Measurements from ENCODE around the gene PARP3.
"Not testable (repeated sequence)": the region's sequence is repeated elsewhere in the genome, so short reads cannot be mapped to it uniquely, and the experiment has no call there.

The PARP3 gene

GRCh38 chr3:51941798-51942602 lies at the start of gene PARP3, which contains the start of gene RRP9:
PARP3 (plus strand) TSS chr3:51942363; CDS start chr3:51943356, 993 bp downstream.
RRP9 (minus strand) TSS chr3:51941904; CDS start chr3:51941867, 37 bp downstream.
- DNase-seq (ENCODE audit: low read depth in 2 of 2), result peak; percentile 99 to 100

GRCh38 chr3:51894391-51894790 lies 47.8 kb upstream of the PARP3 start:
- no peak for DNase-seq (ENCODE audit: low read depth in 2 of 2)

GRCh38 chr3:51894939-51895338 lies 47.2 kb upstream of the PARP3 start:
- DNase-seq (ENCODE audit: low read depth in 2 of 2), result no peak

- no peak for DNase-seq (ENCODE audit: low read depth in 2 of 2)
Observed at GRCh38 chr3:51896607-51897305, 45.4 kb upstream of the PARP3 start.

GRCh38 chr3:51897391-51897790 lies 44.8 kb upstream of the PARP3 start:
- no peak for DNase-seq (ENCODE audit: low read depth in 2 of 2)

- not testable (repeated sequence) for DNase-seq (ENCODE audit: low read depth in 2 of 2)
Observed at GRCh38 chr3:51900043-51900442, 42.1 kb upstream of the PARP3 start.

GRCh38 chr3:51902361-51902760 lies 39.8 kb upstream of the PARP3 start:
- DNase-seq (ENCODE audit: low read depth in 2 of 2), result peak; percentile 1 to 7

- no peak for DNase-seq (ENCODE audit: low read depth in 2 of 2)
Observed at GRCh38 chr3:51904034-51904823, 37.9 kb upstream of the PARP3 start.

- no peak for DNase-seq (ENCODE audit: low read depth in 2 of 2)
Observed at GRCh38 chr3:51908026-51908425, 34.1 kb upstream of the PARP3 start.

GRCh38 chr3:51916418-51916817 lies 25.7 kb upstream of the PARP3 start:
- no peak for DNase-seq (ENCODE audit: low read depth in 2 of 2)

- no peak for DNase-seq (ENCODE audit: low read depth in 2 of 2)
Observed at GRCh38 chr3:51921081-51921578, 21.0 kb upstream of the PARP3 start.

- DNase-seq (ENCODE audit: low read depth in 2 of 2), result no peak
Observed at GRCh38 chr3:51927061-51927977, 14.8 kb upstream of the PARP3 start.

DNA sequence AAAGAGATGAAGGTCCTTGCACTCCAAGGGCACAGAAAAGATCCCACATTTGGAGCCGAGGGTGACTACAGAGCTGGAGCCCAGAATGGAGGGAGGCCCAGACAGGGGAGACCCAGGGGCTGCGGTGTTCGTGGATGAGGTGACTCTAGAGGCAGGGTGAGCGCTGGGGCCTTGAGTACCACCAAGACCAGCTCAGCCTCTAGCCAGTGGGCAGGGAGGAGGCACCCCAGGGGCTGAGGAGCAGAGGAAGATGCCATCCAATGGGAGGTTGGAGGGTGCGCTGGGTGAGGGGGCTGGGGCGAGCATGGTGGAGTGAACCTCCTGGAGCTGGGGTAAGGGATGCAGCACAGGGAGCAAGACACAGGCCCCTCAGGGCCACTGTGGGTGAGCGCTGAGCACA lies 13.7 kb upstream of the PARP3 start:
- DNase-seq (ENCODE audit: low read depth in 2 of 2), result no peak

DNA sequence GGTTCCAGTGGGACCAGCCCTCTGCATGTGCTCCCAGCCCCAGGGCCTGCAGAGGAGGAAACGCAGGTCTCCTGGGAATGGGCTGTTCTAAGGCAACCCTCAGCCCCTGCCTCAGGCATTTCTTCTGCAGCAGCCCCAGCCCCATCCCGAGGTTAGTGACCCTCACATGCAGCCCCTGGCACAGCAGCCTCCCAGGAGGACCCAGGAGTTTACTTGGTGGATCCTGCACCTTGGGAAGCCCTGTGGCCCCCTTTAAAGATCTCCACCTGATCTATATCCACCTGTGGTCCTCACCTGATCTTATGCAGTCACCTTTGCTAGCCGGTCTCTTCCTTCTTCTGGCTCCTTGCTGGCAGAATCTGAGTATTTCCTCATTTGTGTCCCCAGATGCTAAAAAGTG lies 13.2 kb upstream of the PARP3 start:
- not testable (repeated sequence) for DNase-seq (ENCODE audit: low read depth in 2 of 2)

DNA sequence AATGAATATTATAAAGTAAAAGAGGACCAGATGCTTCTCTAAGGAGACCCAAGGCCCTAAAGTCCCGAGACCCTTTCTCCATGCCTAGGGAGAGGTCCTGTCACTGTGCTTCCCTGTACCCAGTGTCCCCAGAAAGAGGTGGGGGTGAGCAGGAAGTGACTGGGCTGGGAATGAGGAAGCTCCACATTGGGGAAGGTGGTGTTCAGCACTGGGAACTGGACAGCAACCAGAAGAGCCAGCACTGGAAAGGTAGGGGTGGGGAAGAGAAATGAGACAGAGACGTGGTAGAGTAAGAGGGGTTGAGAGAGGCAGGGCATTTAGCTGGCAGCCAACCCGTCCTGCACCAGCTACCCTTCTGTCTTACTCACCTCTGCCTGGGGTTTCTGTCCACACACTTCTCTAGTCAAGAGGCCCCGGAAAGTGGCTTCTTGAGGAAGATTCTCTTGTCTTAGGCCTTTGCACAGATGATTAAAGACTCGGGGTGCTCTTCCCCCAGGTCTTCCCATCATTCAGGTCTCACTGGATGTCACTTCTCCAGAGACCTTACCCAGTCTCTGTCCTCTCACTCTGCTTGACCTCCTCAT lies 12.7 kb upstream of the PARP3 start:
- no peak for DNase-seq (ENCODE audit: low read depth in 2 of 2)

DNA sequence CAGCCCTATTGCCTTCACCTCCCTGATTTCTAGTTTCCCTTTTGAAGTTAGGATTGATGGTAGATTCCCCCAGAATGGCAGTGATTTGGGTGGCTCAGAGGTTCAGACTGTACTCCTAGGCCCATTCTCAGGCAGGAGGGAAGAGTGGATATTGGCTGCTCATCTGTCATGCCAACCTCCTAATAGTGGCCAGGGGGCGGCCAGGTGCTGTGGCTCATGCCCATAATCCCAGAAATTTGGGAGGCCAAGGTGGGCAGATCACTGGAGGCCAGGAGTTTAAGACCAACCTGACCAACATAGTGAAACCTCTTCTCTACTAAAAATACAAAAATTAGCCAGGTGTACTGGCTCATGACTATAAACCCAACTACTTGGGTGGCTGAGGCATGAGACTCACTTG lies 11.7 kb upstream of the PARP3 start:
- no peak for DNase-seq (ENCODE audit: low read depth in 2 of 2)

DNA sequence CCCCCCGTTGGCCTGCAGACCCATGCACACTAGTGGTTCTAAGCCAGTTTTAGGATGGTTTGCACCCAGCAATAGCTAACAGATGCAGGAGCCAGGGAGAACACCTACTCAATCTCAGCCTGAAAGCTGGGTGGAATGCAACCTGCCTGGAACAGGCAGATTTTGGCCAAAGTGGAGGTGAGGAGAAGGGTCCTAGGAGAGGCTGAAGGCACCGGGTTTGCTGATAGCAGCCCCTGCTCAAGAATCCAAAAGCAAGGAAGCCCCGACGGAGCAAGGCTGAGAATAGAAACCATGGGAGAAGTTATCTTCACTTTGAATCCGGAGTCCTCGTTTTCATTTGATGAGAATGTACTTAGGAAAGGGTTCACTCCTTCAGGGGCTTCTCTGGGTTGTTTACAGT lies 10.4 kb upstream of the PARP3 start:
- no peak for DNase-seq (ENCODE audit: low read depth in 2 of 2)

DNA sequence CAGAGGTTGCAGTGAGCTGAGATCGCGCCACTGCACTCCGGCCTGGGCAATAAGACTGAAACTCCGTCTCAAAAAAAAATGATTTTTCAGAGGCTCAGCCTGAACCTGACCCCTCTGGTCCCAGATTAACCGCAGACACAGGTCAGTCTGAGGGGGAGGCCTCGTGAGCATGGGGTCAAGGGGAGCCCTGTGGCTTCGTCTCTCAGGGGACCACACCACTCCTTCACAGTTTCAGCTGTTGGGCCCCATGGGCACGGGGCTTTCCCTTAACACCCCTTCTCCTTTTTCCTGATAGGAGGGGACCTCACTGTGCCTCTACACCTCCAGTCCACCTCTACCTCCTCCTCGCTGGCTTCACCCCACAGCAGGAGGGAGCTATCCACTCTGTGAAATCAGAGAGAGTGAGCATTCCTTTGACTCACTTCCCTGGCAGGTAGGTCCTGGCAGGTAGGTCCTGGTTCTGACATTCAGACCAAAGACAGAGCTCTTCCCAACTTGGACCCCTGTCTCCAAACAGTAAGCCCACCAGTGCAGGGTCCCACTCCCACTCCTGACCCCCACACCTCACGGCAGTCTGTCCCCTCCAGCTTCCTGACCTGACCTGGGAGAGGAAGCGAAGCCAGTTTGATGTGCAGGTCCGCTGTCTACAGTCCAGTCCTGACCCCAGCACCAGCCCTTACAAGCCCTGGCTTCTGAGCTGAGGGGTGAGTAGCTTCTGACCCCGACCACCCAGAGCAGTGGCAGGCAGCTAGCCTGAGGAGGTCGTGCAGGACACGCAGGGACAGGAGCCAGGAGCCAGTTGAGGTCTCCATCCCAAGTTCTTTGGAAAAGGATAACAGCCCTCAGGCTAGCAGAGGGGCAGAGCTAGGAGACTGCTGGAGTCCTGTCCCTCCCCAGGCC lies 9.4 kb upstream of the PARP3 start:
- DNase-seq (ENCODE audit: low read depth in 2 of 2), result no peak

DNA sequence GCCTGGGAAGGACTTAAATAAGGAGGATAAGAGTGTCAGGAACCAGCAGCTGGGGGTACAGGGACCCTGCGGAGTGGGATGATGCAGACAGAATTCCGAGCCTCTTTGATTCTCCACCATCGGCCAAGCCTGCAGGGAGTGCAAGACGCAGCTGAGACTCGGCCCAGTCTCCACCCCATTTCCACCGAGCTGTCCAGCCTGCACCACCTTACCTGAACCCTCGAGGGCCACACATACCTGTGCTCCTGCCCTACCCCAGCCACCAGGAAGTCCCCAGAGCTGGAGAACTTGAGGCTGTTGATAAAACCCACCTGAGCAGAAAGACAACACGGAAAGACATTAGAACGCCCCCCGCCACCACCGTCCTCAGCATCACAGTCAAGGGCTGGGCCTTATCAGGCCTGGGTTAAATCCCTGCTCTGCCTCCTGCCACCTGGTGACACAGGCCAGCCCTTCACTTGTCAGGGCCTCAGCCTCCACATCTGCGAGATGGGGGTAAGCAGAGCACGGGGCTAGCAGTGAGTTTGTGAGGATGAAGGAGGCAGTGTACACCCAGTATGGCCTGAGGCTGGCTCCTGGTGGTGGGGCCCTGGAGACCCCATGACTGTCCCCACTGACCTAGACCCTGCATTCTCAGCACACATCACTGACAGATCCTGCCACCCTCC lies 8.6 kb upstream of the PARP3 start:
- DNase-seq (ENCODE audit: low read depth in 2 of 2), result no peak
